ENCODE data around the gene MRPL48. TPM values are rescaled to one million over a fixed set of nuclear protein-coding genes. Genes with fewer than 3 reads are reported as not detected.

Gene MRPL48
- total and polyA plus RNA-seq, 2 donors (not counting 1 experiment from before 2014, with no cell fraction given) = 19.1 to 28.3 TPM

- H3K79me2 ChIP-seq (ENCODE audit: control insufficient read depth, insufficient read depth, low read length) = no peaks in the 10 kb centered on the region
- Mint-ChIP-seq H3K4me3 (no peak overlapping the region), H3K4me1 (no peaks in the 10 kb centered on the region), H3K9me3 (ENCODE audit: insufficient read depth) (no peaks in the 10 kb centered on the region), H3K27ac (no peak overlapping the region), H3K27me3 (no peaks in the 10 kb centered on the region)
- no peak overlapping the region for H3K27ac ChIP-seq (ENCODE audit: low read length in 2 of 2)
- intact Hi-C loops (cut with micrococcal nuclease) = no loop called here
- H4K20me1 ChIP-seq (ENCODE audit: control insufficient read depth, insufficient read depth, low read length, poor library complexity, severe bottlenecking) = no peaks in the 10 kb centered on the region
- no peaks in the 10 kb centered on the region for H3K9me3 ChIP-seq (ENCODE audit: control extremely low read depth in 1 of 3, control insufficient read depth in 2 of 3, insufficient read depth in 1 of 3, low read length in 2 of 3)
- no peaks in the 10 kb centered on the region for H3K4me1 ChIP-seq (ENCODE audit: control insufficient read depth in 2 of 2, insufficient read depth in 2 of 2, low read length in 2 of 2)
- ChIA-PET POLR2A (no interaction called here), CTCF (no interaction called here)
- DNase-seq (no peak), ATAC-seq (ENCODE audit: low read depth) (no peak)
- no peak overlapping the region for H3K4me3 ChIP-seq (ENCODE audit: control extremely low read depth in 1 of 5, extremely low read depth in 1 of 5, insufficient read depth in 1 of 5, low read depth in 2 of 5, low read length in 4 of 5)
- H3K36me3 ChIP-seq (replicated peaks in 1 of 2; ENCODE audit: control extremely low read depth in 1 of 2, control insufficient read depth in 1 of 2, extremely low read depth in 1 of 2, insufficient read depth in 2 of 2, low read length in 1 of 2) = peaks cover 3 to 13% of the 10 kb centered on the region in 2 experiments
- no peak for TF ChIP-seq EZH2 (IDR thresholded peaks at IDR 0.05; ENCODE audit: borderline replicate concordance, insufficient read depth, low read depth, low read length, poor library complexity, severe bottlenecking)
- no peak for TF ChIP-seq CTCF (IDR thresholded peaks at IDR 0.05)
- no peaks in the 10 kb centered on the region for H3K27me3 ChIP-seq (replicated peaks in 1 of 4; ENCODE audit: control extremely low read depth in 1 of 4, control insufficient read depth in 3 of 4, insufficient read depth in 4 of 4, low read length in 3 of 4)
- H2AFZ ChIP-seq (ENCODE audit: insufficient read depth, low read depth, low read length, poor library complexity, severe bottlenecking) = no peak overlapping the region
- no peak overlapping the region for H3K9ac ChIP-seq (ENCODE audit: low read length)
- no peak overlapping the region for H3K4me2 ChIP-seq (replicated peaks; ENCODE audit: low read depth, low read length, poor library complexity, severe bottlenecking)
These were observed 51.4 kb downstream of the MRPL48 start for GRCh38 chr11:73839123-73839457.

GRCh38 chr11:73851046-73851764 is 63.5 kb downstream of the MRPL48 start:
- intact Hi-C loops (cut with micrococcal nuclease) = no loop called here
- no peaks in the 10 kb centered on the region for H4K20me1 ChIP-seq (ENCODE audit: control insufficient read depth, insufficient read depth, low read length, poor library complexity, severe bottlenecking)
- no peak for DNase-seq
- no peak overlapping the region for H2AFZ ChIP-seq (ENCODE audit: insufficient read depth, low read depth, low read length, poor library complexity, severe bottlenecking)
- no CpG with 5 or more reads among the region's 3 CpGs for WGBS (ENCODE audit: insufficient coverage)
- TF ChIP-seq CTCF (IDR thresholded peaks at IDR 0.05) = no peak
- TF ChIP-seq EZH2 (IDR thresholded peaks at IDR 0.05; ENCODE audit: borderline replicate concordance, insufficient read depth, low read depth, low read length, poor library complexity, severe bottlenecking) = no peak
- H3K4me3 Mint-ChIP-seq = no peak overlapping the region
- H3K4me3 ChIP-seq (ENCODE audit: control extremely low read depth in 1 of 5, extremely low read depth in 1 of 5, insufficient read depth in 1 of 5, low read depth in 2 of 5, low read length in 4 of 5) = no peak overlapping the region
- H3K79me2 ChIP-seq (ENCODE audit: control insufficient read depth, insufficient read depth, low read length) = no peaks in the 10 kb centered on the region
- ChIA-PET POLR2A (interaction anchor here (0.6 kb wide), 1 partner anchor 1639 kb away, joined by 5 read pairs; no protein-coding TSS in a partner anchor), CTCF (no interaction called here)
- no peaks in the 10 kb centered on the region for H3K4me1 Mint-ChIP-seq
- H3K27me3 ChIP-seq (replicated peaks in 1 of 4; ENCODE audit: control extremely low read depth in 1 of 4, control insufficient read depth in 3 of 4, insufficient read depth in 4 of 4, low read length in 3 of 4) = no peaks in the 10 kb centered on the region
- H3K4me1 ChIP-seq (ENCODE audit: control insufficient read depth in 2 of 2, insufficient read depth in 2 of 2, low read length in 2 of 2) = no peaks in the 10 kb centered on the region
- H3K4me2 ChIP-seq (replicated peaks; ENCODE audit: low read depth, low read length, poor library complexity, severe bottlenecking) = no peak overlapping the region
- H3K27me3 Mint-ChIP-seq = no peaks in the 10 kb centered on the region
- H3K9ac ChIP-seq (ENCODE audit: low read length) = no peak overlapping the region
- H3K27ac ChIP-seq (ENCODE audit: low read length in 2 of 2) = no peak overlapping the region
- H3K36me3 ChIP-seq (replicated peaks in 1 of 2; ENCODE audit: control extremely low read depth in 1 of 2, control insufficient read depth in 1 of 2, extremely low read depth in 1 of 2, insufficient read depth in 2 of 2, low read length in 1 of 2) = peaks cover 3 to 4% of the 10 kb centered on the region in 2 experiments
- ATAC-seq (ENCODE audit: low read depth) = no peak
- no peak overlapping the region for H3K27ac Mint-ChIP-seq
- H3K9me3 ChIP-seq (ENCODE audit: control extremely low read depth in 1 of 3, control insufficient read depth in 2 of 3, insufficient read depth in 1 of 3, low read length in 2 of 3) = no peaks in the 10 kb centered on the region
- no peaks in the 10 kb centered on the region for H3K9me3 Mint-ChIP-seq (ENCODE audit: insufficient read depth)
